22Rv1 (cell line): ENCODE data around the gene COL27A1.

Experiments used
- H3K27ac ChIP-seq: fragments of 450-650 bp; 2 replicates; pipeline ENCODE4 v1.5.1; 2017
- CTCF ChIP-seq: fragments of 450-650 bp; IDR thresholded peaks from 2 replicates; pipeline ENCODE4 v1.5.1; 2017; ENCODE audit warnings: mild to moderate bottlenecking
- ZFX ChIP-seq: fragments of 450-650 bp; IDR thresholded peaks from 2 replicates; pipeline ENCODE4 v1.6.1; 2017; ENCODE audit warnings: antibody characterized with exemption, borderline replicate concordance

COL27A1 gene

DNA sequence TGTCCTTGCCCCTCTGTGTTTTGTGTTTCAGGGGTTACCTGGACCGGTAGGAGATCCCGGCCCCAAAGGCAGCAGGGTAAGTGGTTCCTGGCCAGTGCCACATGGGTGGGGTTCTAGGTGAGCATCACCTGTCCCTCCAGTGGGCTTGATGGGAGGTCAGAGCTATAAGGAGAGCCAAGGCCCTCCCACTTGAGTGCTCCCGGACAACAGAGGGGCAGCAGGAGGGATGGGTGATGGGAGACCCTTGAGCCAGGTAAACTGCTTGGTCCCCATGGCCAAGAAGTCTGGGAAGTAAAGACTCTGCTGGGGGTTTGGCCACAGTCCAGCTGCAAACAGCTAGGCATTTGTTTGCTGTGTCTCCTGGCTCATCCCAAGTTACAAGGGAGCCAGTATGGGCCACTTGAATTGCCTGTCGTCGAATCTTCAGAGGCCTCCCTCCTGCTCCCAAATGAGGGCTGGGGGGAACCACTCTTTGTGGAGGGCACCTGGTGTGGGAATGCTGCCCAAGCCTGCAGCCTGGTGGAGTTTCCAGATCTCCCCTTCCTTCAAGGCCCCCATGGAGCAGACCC is 51.0 kb downstream of the COL27A1 start:
- no peak for TF ChIP-seq CTCF
- TF ChIP-seq ZFX, result no peak
- no peak overlapping the region for H3K27ac ChIP-seq

DNA sequence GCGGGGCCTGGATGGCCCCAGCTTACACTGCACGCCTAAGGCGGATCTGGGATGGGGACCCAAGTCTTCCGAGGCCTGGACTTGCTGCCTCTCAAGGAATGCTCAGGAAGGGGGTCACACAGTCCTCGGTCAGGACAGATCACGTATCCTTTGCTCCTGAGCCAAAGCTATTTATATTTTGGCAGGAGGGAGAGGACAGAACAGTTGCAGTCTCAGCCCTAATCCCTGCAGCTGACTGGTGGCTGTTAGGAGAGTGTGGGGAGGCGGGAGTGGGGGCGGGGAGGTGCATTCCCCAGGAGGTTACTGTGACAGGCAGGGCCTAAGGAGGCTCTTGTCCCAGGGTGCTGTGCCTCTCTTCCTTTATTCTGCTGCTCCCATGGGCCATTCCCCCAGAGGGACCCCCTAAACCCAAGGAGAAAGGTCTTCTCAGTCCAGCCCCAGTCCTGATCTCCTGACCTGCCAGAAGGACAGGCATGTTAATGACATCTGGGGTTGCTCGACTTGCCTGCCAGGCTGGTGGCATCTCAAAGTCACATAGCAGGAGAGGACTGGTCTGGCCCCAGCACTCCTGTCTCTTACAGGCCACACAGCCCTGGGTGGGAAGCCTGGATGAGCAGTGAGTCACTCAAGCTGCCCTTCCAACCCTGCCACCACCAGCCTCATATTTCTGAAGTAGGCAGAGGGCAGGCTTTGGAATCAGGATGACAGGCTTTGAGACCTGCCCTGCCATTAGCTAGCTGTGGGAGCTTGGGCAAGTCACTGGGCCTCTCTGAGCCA is 51.9 kb downstream of the COL27A1 start:
- H3K27ac ChIP-seq, result no peak overlapping the region
- no peak for TF ChIP-seq CTCF
- no peak for TF ChIP-seq ZFX

GRCh38 chr9:114207845-114208244 is 52.5 kb downstream of the COL27A1 start:
- H3K27ac ChIP-seq, result no peak overlapping the region
- TF ChIP-seq ZFX (no peak), CTCF (no peak)

GRCh38 chr9:114209151-114209550 is 53.8 kb downstream of the COL27A1 start:
- H3K27ac ChIP-seq, result no peak overlapping the region
- TF ChIP-seq ZFX, result no peak
- no peak for TF ChIP-seq CTCF

DNA sequence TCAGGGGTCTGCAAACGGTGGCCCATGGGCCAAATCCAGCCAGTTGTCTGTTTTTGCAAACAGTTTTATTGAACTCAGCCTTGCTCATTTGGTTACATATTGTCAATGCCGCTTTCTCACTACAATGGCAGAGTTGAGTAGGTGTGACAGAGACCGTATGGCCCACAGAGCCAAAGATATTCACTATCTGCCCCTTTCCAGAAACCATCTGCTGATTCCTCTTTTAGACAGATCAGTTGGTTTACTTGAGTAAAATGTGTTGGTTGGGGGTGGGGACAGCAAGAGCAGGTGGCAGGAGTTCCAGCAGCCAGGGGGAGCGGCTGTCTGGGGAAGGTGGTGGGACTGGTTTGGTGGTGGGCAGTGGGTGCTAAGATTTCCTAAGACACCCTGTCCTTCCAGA is 54.8 kb downstream of the COL27A1 start:
- TF ChIP-seq ZFX (no peak), CTCF (no peak)
- H3K27ac ChIP-seq, result no peak overlapping the region

- TF ChIP-seq CTCF (no peak), ZFX (no peak)
- H3K27ac ChIP-seq, result no peak overlapping the region
Observed at GRCh38 chr9:114210691-114211276, 55.4 kb downstream of the COL27A1 start.

- TF ChIP-seq CTCF (no peak), ZFX (no peak)
- no peak overlapping the region for H3K27ac ChIP-seq
Observed at GRCh38 chr9:114212826-114213225, 57.5 kb downstream of the COL27A1 start.
